GM12878 (cell line): ENCODE data around the gene CSNK1G1. TPM values are rescaled to one million over a fixed set of nuclear protein-coding genes. Genes with fewer than 3 reads are reported as not detected.

Experiments used
- ATAC-seq: fragments of 200-7000 bp; cut with Tn5 transposase; 3 replicates; pipeline ENCODE4 v1.9.1; 2020; ENCODE audit warnings: mild to moderate bottlenecking, moderate library complexity
- BruUV-seq: library from RNA; stranded (reverse); fragments of 400-500 nt; replicated peaks from 2 replicates; lab custom pipeline; 2021; lab: Mats Ljungman, UMichigan
- CTCF ChIA-PET: fragments of 300-600 bp; sonication (Branson Sonifier 250); formaldehyde crosslinking; extraction: SDS; loops from one replicate; lab custom pipeline; 2021; ENCODE audit warnings: inconsistent platforms; lab: Yijun Ruan, JAX
- POLR2A ChIA-PET: fragments of 350-600 bp; formaldehyde crosslinking; extraction: SDS; loops from one replicate; lab custom pipeline; 2021; ENCODE audit warnings: inconsistent platforms; lab: Charles Lee
- RAD21 ChIA-PET: fragments of 300-600 bp; sonication (Branson Sonifier 250); formaldehyde crosslinking; loops from one replicate; lab custom pipeline; 2023; ENCODE audit warnings: antibody characterized with exemption; ENCODE audit not compliant: unreplicated experiment; lab: Charles Lee
- SMC1A ChIA-PET: fragments of 300-600 bp; sonication (Branson Sonifier 250); formaldehyde crosslinking; loops from one replicate; lab custom pipeline; 2023; ENCODE audit not compliant: unreplicated experiment, uncharacterized antibody; lab: Charles Lee
- DNase-seq: peaks from one replicate; pipeline ENCODE4 v3.0.0-alpha.2; 2011; ENCODE audit warnings: low read depth, low spot score
- FAIRE-seq: peaks from 3 replicates; lab custom pipeline; 2011; peaks lifted over from hg19 to GRCh38; lab: Jason Lieb, UNC
- H2AFZ ChIP-seq: 2 replicates; pipeline ENCODE4 v1.6.0; 2011; ENCODE audit warnings: low read depth, low read length, control low read depth; ENCODE audit not compliant: control insufficient read depth
- H3K27ac ChIP-seq: 2 replicates; pipeline ENCODE4 v1.5.1; 2011; ENCODE audit warnings: control low read depth; ENCODE audit not compliant: control insufficient read depth, insufficient read depth
- H3K27me3 ChIP-seq, 2 experiments: replicated peaks in 1 of 2; 2 replicates each; pipeline versions ENCODE4 v1.6.0 to v1.6.1; 2011; ENCODE audit warnings: low read length in 1 of 2; ENCODE audit not compliant: control insufficient read depth in 2 of 2, insufficient read depth in 2 of 2
- H3K36me3 ChIP-seq, 2 experiments: 2 replicates each; pipeline ENCODE4 v1.5.1; 2011; ENCODE audit warnings: low read length in 1 of 2; ENCODE audit not compliant: control insufficient read depth in 2 of 2, insufficient read depth in 2 of 2
- H3K4me1 ChIP-seq: 2 replicates; pipeline ENCODE4 v1.6.1; 2011; ENCODE audit warnings: mild to moderate bottlenecking, low read length, moderate library complexity, mixed read lengths; ENCODE audit not compliant: control insufficient read depth, insufficient read depth
- H3K4me2 ChIP-seq: 2 replicates; pipeline ENCODE4 v1.6.0; 2011; ENCODE audit warnings: control low read depth; ENCODE audit not compliant: control insufficient read depth, insufficient read depth
- H3K4me3 ChIP-seq: fragments of 200-600 bp; sonication (generic); 2 replicates; pipeline ENCODE4 v1.5.1; 2016
- H3K79me2 ChIP-seq: 2 replicates; pipeline ENCODE4 v1.6.0; 2011; ENCODE audit warnings: low read length; ENCODE audit not compliant: control insufficient read depth, insufficient read depth
- H3K9ac ChIP-seq: 2 replicates; pipeline ENCODE4 v1.8.0; 2011; ENCODE audit warnings: low read length, control low read depth, mixed read lengths; ENCODE audit not compliant: control insufficient read depth, insufficient read depth
- H3K9me3 ChIP-seq: replicated peaks from 3 replicates; pipeline ENCODE4 v1.5.1; 2011; ENCODE audit warnings: mild to moderate bottlenecking, low read length; ENCODE audit not compliant: control insufficient read depth, insufficient read depth
- H4K20me1 ChIP-seq: 2 replicates; pipeline ENCODE4 v1.6.0; 2011; ENCODE audit not compliant: control insufficient read depth, insufficient read depth
- BCL11A ChIP-seq: IDR thresholded peaks from 2 replicates; pipeline ENCODE4 v1.6.1; 2011; ENCODE audit warnings: low read depth, low read length
- BRCA1 ChIP-seq: IDR thresholded peaks from 2 replicates; pipeline ENCODE4 v1.6.1; 2011; ENCODE audit warnings: low read depth, low read length, improper control_type of control experiment
- CEBPB ChIP-seq, 2 experiments: fragments of 150-350 bp in 1 of 2; IDR thresholded peaks; 2 replicates each; pipeline ENCODE4 v1.6.1; 2012 to 2014; ENCODE audit warnings: low read depth in 2 of 2, low read length in 2 of 2, borderline replicate concordance in 1 of 2, inconsistent platforms in 1 of 2
- ETV6 ChIP-seq, 2 experiments: fragments of 450-650 bp in 1 of 2; IDR thresholded peaks in 1 of 2; conservative IDR thresholded peaks in 1 of 2; 2 replicates each; pipeline ENCODE4 v1.6.1; 2014; ENCODE audit warnings: antibody characterized with exemption in 1 of 2, borderline replicate concordance in 1 of 2, low read depth in 1 of 2, mild to moderate bottlenecking in 1 of 2, moderate library complexity in 1 of 2
- FOXM1 ChIP-seq: IDR thresholded peaks from 2 replicates; pipeline ENCODE4 v1.6.1; 2012; ENCODE audit warnings: low read depth, mild to moderate bottlenecking, inconsistent platforms, low read length, moderate library complexity
- PAX5 ChIP-seq: IDR thresholded peaks from 2 replicates; pipeline ENCODE4 v1.6.1; 2011; ENCODE audit warnings: low read depth, low read length, borderline replicate concordance
- RB1 ChIP-seq: fragments of 450-650 bp; formaldehyde crosslinking; IDR thresholded peaks from 2 replicates; pipeline ENCODE4 v1.6.1; 2017; ENCODE audit warnings: mild to moderate bottlenecking, borderline replicate concordance
- RBBP5 ChIP-seq: fragments of 200-600 bp; sonication (generic); conservative IDR thresholded peaks from 2 replicates; pipeline ENCODE4 v1.6.1; 2016
- REST ChIP-seq: IDR thresholded peaks from 2 replicates; pipeline ENCODE4 v1.6.1; 2012; ENCODE audit warnings: mild to moderate bottlenecking, low read depth, low read length
- SKIL ChIP-seq: fragments of 450-650 bp; IDR thresholded peaks from 2 replicates; pipeline ENCODE4 v1.6.1; 2017; ENCODE audit warnings: mild to moderate bottlenecking, low read depth, inconsistent platforms; ENCODE audit not compliant: poor library complexity, severe bottlenecking
- ZNF687 ChIP-seq: fragments of 450-650 bp; IDR thresholded peaks from 2 replicates; pipeline ENCODE4 v1.6.1; 2017; ENCODE audit warnings: mild to moderate bottlenecking, moderate library complexity
- WGBS: methylation state at CpG from one replicate; pipeline ENCODE4 v1.1.6; 2016; ENCODE audit warnings: low lambda C conversion rate; ENCODE audit not compliant: insufficient replicate concordance, insufficient coverage; ENCODE audit errors: missing lambda C conversion rate; 5-methylcytosine and 5-hydroxymethylcytosine counted together
- in situ Hi-C: fragments of 300-500 bp; cut with MboI; formaldehyde crosslinking; loops from 9 replicates; pipeline ENCODE4 v1.14.3; 2018; ENCODE audit warnings: mixed read lengths
- intact Hi-C: fragments of 100-400 bp; cut with micrococcal nuclease; formaldehyde crosslinking; loops from one replicate; pipeline ENCODE4 v1.14.2; 2022; ENCODE audit not compliant: unreplicated experiment
- polyA plus RNA-seq, 11 experiments: library from polyadenylated mRNA; depleted of rRNA in 4 of 11; unstranded in 6 of 11; stranded (reverse) in 5 of 11; fragments of >200 nt; fragmentation: Nextera tagmentation in 4 of 11; fragmentation: Illumina TruSeq in 1 of 11; extraction: Ambion mirVana in 4 of 11; extraction: Trizol in 1 of 11; gene quantifications; 1 replicate in 1 of 11; 2 replicates in 10 of 11; pipeline versions ENCODE4 v1.2.1 to v1.2.3, GENCODE V29; 2011 to 2016; ENCODE audit warnings: inconsistent platforms in 2 of 11, missing spikeins in 2 of 11, low read depth in 1 of 11
- total RNA-seq, 4 experiments: library from RNA; depleted of rRNA in 3 of 4; stranded (reverse); fragments of >200 nt in 3 of 4; fragmentation: Illumina TruSeq in 1 of 4; extraction: Trizol in 1 of 4; gene quantifications; 2 replicates each; pipeline versions ENCODE4 v1.2.1 to v1.2.3, GENCODE V29; 2013 to 2021

Gene CSNK1G1
- total and polyA plus RNA-seq, 10 of the 15 experiments (the other 5 are each of a cell fraction or from before 2014, with no cell fraction given) = 6.1 to 23.4 (median 15.3) TPM

- POLR2A ChIA-PET = interaction anchor here (0.6 to 1.5 kb wide), 3 partner anchors 11 to 1562 kb away, joined by 4 to 5 read pairs (median 5); no protein-coding TSS in a partner anchor
- TF ChIP-seq BCL11A (no peak), REST (no peak), CEBPB (IDR thresholded peaks at IDR 0.05; ENCODE audit: borderline replicate concordance in 1 of 2, low read depth in 2 of 2, low read length in 2 of 2) (no peak), RBBP5 (no peak), RB1 (no peak), PAX5 (no peak), FOXM1 (no peak), SKIL (no peak), ZNF687 (no peak), ETV6 (conservative IDR thresholded peaks at IDR 0.05 in 1 of 2, IDR thresholded peaks at IDR 0.05 in 1 of 2; ENCODE audit: borderline replicate concordance in 1 of 2, low read depth in 1 of 2) (no peak), BRCA1 (no peak)
These were observed 217.5 kb downstream of the CSNK1G1 start for GRCh38 chr15:64138331-64138941.

More at GRCh38 chr15:64138331-64138941, 217.5 kb downstream of the CSNK1G1 start:
- H3K4me3 ChIP-seq = no peak overlapping the region
- no peak for DNase-seq
- no peak overlapping the region for H3K4me2 ChIP-seq
- CTCF ChIA-PET = interaction anchor here (0.8 to 2.5 kb wide), 4 partner anchors 11 to 44 kb away, joined by 3 to 24 read pairs (median 6); partner anchors contain the start of gene PPIB
- intact Hi-C loops = no loop called here
- no peaks in the 10 kb centered on the region for H3K27me3 ChIP-seq
- peaks cover 11% of the 10 kb centered on the region for H3K4me1 ChIP-seq
- no TSS peak for BruUV-seq
- H4K20me1 ChIP-seq = no peaks in the 10 kb centered on the region
- no peak overlapping the region for H3K9ac ChIP-seq
- H3K27ac ChIP-seq = no peak overlapping the region
- SMC1A ChIA-PET = interaction anchor here (1.5 kb wide), 1 partner anchor 11 kb away, joined by 4 read pairs; no protein-coding TSS in a partner anchor
- H3K36me3 ChIP-seq = peaks cover 32 to 33% of the 10 kb centered on the region in 2 experiments
- WGBS = 94% methylated on average over 4 of the region's 4 CpGs
- no peak overlapping the region for H2AFZ ChIP-seq
- no peak for ATAC-seq
- no peaks in the 10 kb centered on the region for H3K79me2 ChIP-seq
- RAD21 ChIA-PET = interaction anchor here (1.4 kb wide), 1 partner anchor 15 kb away, joined by 6 read pairs; no protein-coding TSS in a partner anchor
- in situ Hi-C loops = no loop called here
- FAIRE-seq = no peak
- no peaks in the 10 kb centered on the region for H3K9me3 ChIP-seq
